ENCODE measurements around the gene MED14. TPM values are rescaled to one million over a fixed set of nuclear protein-coding genes. Genes with fewer than 3 reads are reported as not detected.

MED14 gene
- total RNA-seq, 2 donors from 2014 or later, result 22.2 to 35.8 TPM

- WGBS, result 83% methylated on average over 6 of the region's 6 CpGs
- H3K36me3 ChIP-seq, result no peaks in the 10 kb centered on the region
- no peaks in the 10 kb centered on the region for H3K27me3 ChIP-seq (replicated peaks; ENCODE audit: insufficient read depth)
- no peaks in the 10 kb centered on the region for H3K4me1 ChIP-seq (replicated peaks)
- intact Hi-C loops (cut with DNase I), result no loop called here
- no peak for DNase-seq (ENCODE audit: low spot score)
- H3K4me3 ChIP-seq, result no peak overlapping the region
- no peak for TF ChIP-seq POLR2A (IDR thresholded peaks at IDR 0.05)
- TF ChIP-seq POLR2AphosphoS5 (IDR thresholded peaks at IDR 0.05), result no peak
- no peak for TF ChIP-seq CTCF (IDR thresholded peaks at IDR 0.05)
- H3K9me3 ChIP-seq, result no peaks in the 10 kb centered on the region
- no peak overlapping the region for H3K27ac ChIP-seq
Measured at GRCh38 chrX:40603446-40603845, 131.9 kb downstream of the MED14 start.

Other genes with a start within 250 kb of the MED14 start
- gene ATP6AP2, start 154.6 kb downstream of the MED14 start, total RNA-seq, result 100 to 1,000 TPM in 1 of 2 donors, 10 to 100 TPM in 1; 84.1 to 118 TPM
- gene MPC1L, start 112.1 kb downstream of the MED14 start, total RNA-seq, result 1 to 10 TPM in 1 of 2 donors, not detected in 1; 2.6 TPM
- gene CXorf38, start 88.0 kb downstream of the MED14 start, total RNA-seq, result 10 to 100 TPM; 12.4 to 15.1 TPM